WTC11 (cell line): ENCODE measurements around the gene PPP1R37. TPM values are rescaled to one million over a fixed set of nuclear protein-coding genes. Genes with fewer than 3 reads are reported as not detected.

Experiments
- ATAC-seq: fragments of 200-7000 bp; cut with Tn5 transposase; 2 replicates; pipeline ENCODE4 v1.10.0; 2021; ENCODE audit warnings: mild to moderate bottlenecking, moderate library complexity
- CTCF ChIA-PET: fragments of 300-600 bp; sonication (Branson Sonifier 250); formaldehyde crosslinking; loops from one replicate; lab custom pipeline; 2021; ENCODE audit warnings: antibody characterized with exemption; lab: Charles Lee
- POLR2A ChIA-PET: fragments of 350-600 bp; sonication (Branson Sonifier 250); formaldehyde crosslinking; loops from one replicate; lab custom pipeline; 2021; ENCODE audit warnings: antibody characterized with exemption; lab: Charles Lee
- DNase-seq: peaks from one replicate; pipeline ENCODE4 v3.0.0; 2021; ENCODE audit warnings: low spot score
- H3K27ac Mint-ChIP-seq: 2 replicates; pipeline ENCODE4 v1.8.0; 2021; ENCODE audit warnings: mixed read lengths
- H3K27me3 Mint-ChIP-seq: 2 replicates; pipeline ENCODE4 v1.8.0; 2021; ENCODE audit warnings: low read depth, mild to moderate bottlenecking, moderate library complexity, mixed read lengths
- H3K36me3 Mint-ChIP-seq: 2 replicates; pipeline ENCODE4 v1.8.0; 2021; ENCODE audit warnings: mixed read lengths
- H3K4me1 Mint-ChIP-seq: 2 replicates; pipeline ENCODE4 v1.8.0; 2022; ENCODE audit warnings: mixed read lengths
- H3K4me3 Mint-ChIP-seq: 2 replicates; pipeline ENCODE4 v1.8.0; 2021; ENCODE audit warnings: mild to moderate bottlenecking, moderate library complexity, mixed read lengths
- H3K9me3 Mint-ChIP-seq: 2 replicates; pipeline ENCODE4 v1.8.0; 2021; ENCODE audit warnings: mixed read lengths
- CBFB ChIP-seq: sonication (generic); formaldehyde crosslinking; IDR thresholded peaks from 2 replicates; pipeline ENCODE4 v1.8.1; 2022; ENCODE audit warnings: mild to moderate bottlenecking, low read depth, missing genetic modification reagents
- CTCF ChIP-seq: fragments of 200-600 bp; IDR thresholded peaks from 2 replicates; pipeline ENCODE4 v1.8.0; 2022; ENCODE audit warnings: antibody characterized with exemption
- FOXP1 ChIP-seq: sonication (generic); formaldehyde crosslinking; IDR thresholded peaks from 2 replicates; pipeline ENCODE4 v1.8.0; 2022; ENCODE audit warnings: missing genetic modification reagents, mild to moderate bottlenecking, moderate library complexity, borderline replicate concordance
- GTF2I ChIP-seq: fragments of 250-450 bp; sonication (Bioruptor Pico); conservative IDR thresholded peaks from 2 replicates; pipeline ENCODE4 v1.4.0; 2021; ENCODE audit warnings: mild to moderate bottlenecking
- HMGA2 ChIP-seq: fragments of 250-450 bp; sonication (Bioruptor Pico); IDR thresholded peaks from 2 replicates; pipeline ENCODE4 v1.4.0; 2021; ENCODE audit warnings: mild to moderate bottlenecking, moderate library complexity
- KAT7 ChIP-seq: sonication (generic); formaldehyde crosslinking; IDR thresholded peaks from 2 replicates; pipeline ENCODE4 v1.8.1; 2023; ENCODE audit warnings: missing genetic modification reagents, mild to moderate bottlenecking, borderline replicate concordance
- MLX ChIP-seq: sonication (generic); formaldehyde crosslinking; IDR thresholded peaks from 2 replicates; pipeline ENCODE4 v1.8.1; 2023; ENCODE audit warnings: mild to moderate bottlenecking, missing genetic modification reagents, moderate library complexity
- SMAD4 ChIP-seq: sonication (generic); formaldehyde crosslinking; IDR thresholded peaks from 2 replicates; pipeline ENCODE4 v1.8.0; 2022; ENCODE audit warnings: mild to moderate bottlenecking, missing genetic modification reagents
- SOX15 ChIP-seq: fragments of 250-450 bp; sonication (Bioruptor Pico); IDR thresholded peaks from 2 replicates; pipeline ENCODE4 v1.9.0; 2021; ENCODE audit warnings: mild to moderate bottlenecking
- TCF7 ChIP-seq: sonication (generic); formaldehyde crosslinking; IDR thresholded peaks from 2 replicates; pipeline ENCODE4 v1.8.0; 2022; ENCODE audit warnings: mild to moderate bottlenecking, low read depth, missing genetic modification reagents, moderate library complexity
- TEAD1 ChIP-seq: sonication (generic); formaldehyde crosslinking; IDR thresholded peaks from 2 replicates; pipeline ENCODE4 v1.8.0; 2022; ENCODE audit warnings: mild to moderate bottlenecking, missing genetic modification reagents
- TP53 ChIP-seq: sonication (generic); formaldehyde crosslinking; IDR thresholded peaks from 2 replicates; pipeline ENCODE4 v1.8.1; 2023; ENCODE audit warnings: mild to moderate bottlenecking, missing genetic modification reagents
- USF2 ChIP-seq: sonication (generic); formaldehyde crosslinking; IDR thresholded peaks from 2 replicates; pipeline ENCODE4 v1.8.1; 2023; ENCODE audit warnings: mild to moderate bottlenecking, missing genetic modification reagents, moderate library complexity
- ZNF232 ChIP-seq: sonication (generic); formaldehyde crosslinking; IDR thresholded peaks from 2 replicates; pipeline ENCODE4 v1.8.0; 2022; ENCODE audit warnings: mild to moderate bottlenecking, missing genetic modification reagents
- ZNF317 ChIP-seq: sonication (generic); formaldehyde crosslinking; IDR thresholded peaks from 2 replicates; pipeline ENCODE4 v1.8.1; 2023; ENCODE audit warnings: low read depth, mild to moderate bottlenecking, moderate library complexity, missing genetic modification reagents, borderline replicate concordance
- ZNF671 ChIP-seq: fragments of 250-450 bp; sonication (Bioruptor Pico); IDR thresholded peaks from 2 replicates; pipeline ENCODE4 v1.8.0; 2021; ENCODE audit warnings: mild to moderate bottlenecking
- ZSCAN18 ChIP-seq: fragments of 250-450 bp; sonication (Bioruptor Pico); IDR thresholded peaks from 2 replicates; pipeline ENCODE4 v2.1.2; 2022; ENCODE audit warnings: mild to moderate bottlenecking, moderate library complexity
- total RNA-seq: library from RNA; stranded (reverse); gene quantifications from 3 replicates; pipeline ENCODE4 v1.2.3, GENCODE V29; 2021

Gene PPP1R37
- total RNA-seq, 1 experiment from 2014 or later, result 35.4 TPM

GRCh38 chr19:45142726-45143110, 49.7 kb downstream of the PPP1R37 start:
- peak overlapping the region; percentile 72; the same call in 1 of the 2 replicates for H3K27ac Mint-ChIP-seq

GRCh38 chr19:45144431-45145269, 51.7 kb downstream of the PPP1R37 start:
- Mint-ChIP-seq H3K4me3 (no peak overlapping the region), H3K9me3 (no peaks in the 10 kb centered on the region), H3K36me3 (peaks cover 10% of the 10 kb centered on the region), H3K4me1 (no peaks in the 10 kb centered on the region), H3K27ac (no peak overlapping the region), H3K27me3 (no peaks in the 10 kb centered on the region)
- ChIA-PET CTCF (interaction anchor here (0.7 to 2.2 kb wide), 13 partner anchors 8 to 163 kb away, joined by 4 to 16 read pairs (median 4); partner anchors contain the start of genes BLOC1S3 and TRAPPC6A), POLR2A (no interaction called here)
- DNase-seq (no peak), ATAC-seq (no peak)
- TF ChIP-seq USF2 (CRISPR knock-in tag) (no peak), ZNF317 (no peak), FOXP1 (no peak), SMAD4 (CRISPR knock-in tag) (no peak), KAT7 (CRISPR knock-in tag) (no peak), CBFB (CRISPR knock-in tag) (no peak), ZNF232 (CRISPR knock-in tag) (no peak), MLX (CRISPR knock-in tag) (no peak), GTF2I (no peak), CTCF (no peak), SOX15 (no peak)

More at GRCh38 chr19:45142726-45143110, 49.7 kb downstream of the PPP1R37 start:
- Mint-ChIP-seq H3K4me3 (no peak overlapping the region), H3K36me3 (peaks cover 10% of the 10 kb centered on the region), H3K9me3 (no peaks in the 10 kb centered on the region), H3K4me1 (peaks cover 5% of the 10 kb centered on the region), H3K27me3 (no peaks in the 10 kb centered on the region)
- no peak for ATAC-seq
- POLR2A ChIA-PET, result no interaction called here
- CTCF ChIA-PET, result interaction anchor here (0.7 to 2.2 kb wide), 11 partner anchors 10 to 196 kb away, joined by 3 to 16 read pairs (median 5); partner anchors contain the start of genes BLOC1S3 and TRAPPC6A
- no peak for DNase-seq
- TF ChIP-seq ZNF671 (CRISPR knock-in tag), result no peak
- TF ChIP-seq TCF7 (CRISPR knock-in tag), result no peak
- no peak for TF ChIP-seq HMGA2
- TF ChIP-seq SOX15, result no peak
- TF ChIP-seq USF2 (CRISPR knock-in tag), result no peak
- no peak for TF ChIP-seq TP53 (CRISPR knock-in tag)
- TF ChIP-seq ZSCAN18 (CRISPR knock-in tag), result no peak
- TF ChIP-seq TEAD1 (CRISPR knock-in tag), result no peak
